CD4-positive, alpha-beta T cell treated with Interleukin-4 for 4 hours (primary cell): ENCODE results near the gene RNPEPL1.

Experiments used
- DNase-seq: peaks from one replicate; pipeline ENCODE4 v3.0.0-alpha.2; 2020

RNPEPL1 gene

GRCh38 chr2:240628507-240628807 lies 60.2 kb downstream of the RNPEPL1 start:
- no peak for DNase-seq

GRCh38 chr2:240628808-240629618 lies 60.7 kb downstream of the RNPEPL1 start:
- no peak for DNase-seq

DNA sequence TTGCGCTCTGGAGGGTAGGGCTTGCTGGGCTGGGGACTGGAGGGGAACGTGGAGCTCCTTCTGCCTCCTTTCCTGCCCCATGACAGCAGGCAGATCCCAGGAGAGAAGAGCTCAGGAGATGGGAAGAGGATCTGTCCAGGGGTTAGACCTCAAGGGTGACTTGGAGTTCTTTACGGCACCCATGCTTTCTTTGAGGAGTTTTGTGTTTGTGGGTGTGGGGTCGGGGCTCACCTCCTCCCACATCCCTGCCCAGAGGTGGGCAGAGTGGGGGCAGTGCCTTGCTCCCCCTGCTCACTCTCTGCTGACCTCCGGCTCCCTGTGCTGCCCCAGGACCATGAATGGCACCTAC lies 61.3 kb downstream of the RNPEPL1 start:
- no peak for DNase-seq

DNA sequence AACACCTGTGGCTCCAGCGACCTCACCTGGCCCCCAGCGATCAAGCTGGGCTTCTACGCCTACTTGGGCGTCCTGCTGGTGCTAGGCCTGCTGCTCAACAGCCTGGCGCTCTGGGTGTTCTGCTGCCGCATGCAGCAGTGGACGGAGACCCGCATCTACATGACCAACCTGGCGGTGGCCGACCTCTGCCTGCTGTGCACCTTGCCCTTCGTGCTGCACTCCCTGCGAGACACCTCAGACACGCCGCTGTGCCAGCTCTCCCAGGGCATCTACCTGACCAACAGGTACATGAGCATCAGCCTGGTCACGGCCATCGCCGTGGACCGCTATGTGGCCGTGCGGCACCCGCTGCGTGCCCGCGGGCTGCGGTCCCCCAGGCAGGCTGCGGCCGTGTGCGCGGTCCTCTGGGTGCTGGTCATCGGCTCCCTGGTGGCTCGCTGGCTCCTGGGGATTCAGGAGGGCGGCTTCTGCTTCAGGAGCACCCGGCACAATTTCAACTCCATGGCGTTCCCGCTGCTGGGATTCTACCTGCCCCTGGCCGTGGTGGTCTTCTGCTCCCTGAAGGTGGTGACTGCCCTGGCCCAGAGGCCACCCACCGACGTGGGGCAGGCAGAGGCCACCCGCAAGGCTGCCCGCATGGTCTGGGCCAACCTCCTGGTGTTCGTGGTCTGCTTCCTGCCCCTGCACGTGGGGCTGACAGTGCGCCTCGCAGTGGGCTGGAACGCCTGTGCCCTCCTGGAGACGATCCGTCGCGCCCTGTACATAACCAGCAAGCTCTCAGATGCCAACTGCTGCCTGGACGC lies 61.9 kb downstream of the RNPEPL1 start:
- DNase-seq, result no peak
